Left lung (tissue), 10 donors: Measurements from ENCODE around the gene SLC2A4. TPM values are rescaled to one million over a fixed set of nuclear protein-coding genes. Genes with fewer than 3 reads are reported as not detected.

Experiments
- ATAC-seq: fragments of 200-7000 bp; cut with Tn5 transposase; one replicate; pipeline ENCODE4 v1.9.1; 2020; ENCODE audit warnings: moderate library complexity
- DNase-seq, 4 donors: peaks; one replicate each; pipeline ENCODE4 v3.0.0-alpha.2; 2013 to 2020
- H3K27ac ChIP-seq, 2 donors: fragments of 200-600 bp; sonication (generic) in 1 of 2; one replicate each; pipeline versions ENCODE4 v1.5.0 to v1.8.0; 2020 to 2021
- H3K27me3 ChIP-seq, 2 donors: fragments of 200-600 bp; sonication (generic) in 1 of 2; one replicate each; pipeline versions ENCODE4 v1.5.0 to v1.8.0; 2020 to 2021
- H3K36me3 ChIP-seq, 2 donors: fragments of 200-600 bp; sonication (generic) in 1 of 2; one replicate each; pipeline versions ENCODE4 v1.5.0 to v1.8.0; 2020 to 2021
- H3K4me1 ChIP-seq, 2 donors: fragments of 200-600 bp; one replicate each; pipeline ENCODE4 v1.8.0; 2021
- H3K4me3 ChIP-seq, 2 donors: fragments of 200-600 bp; sonication (generic) in 1 of 2; one replicate each; pipeline versions ENCODE4 v1.5.0 to v1.8.0; 2020 to 2021; ENCODE audit warnings: mild to moderate bottlenecking in 1 of 2
- H3K9me3 ChIP-seq, 2 donors: fragments of 200-600 bp; sonication (generic) in 1 of 2; one replicate each; pipeline versions ENCODE4 v1.5.0 to v1.8.0; 2020 to 2021
- intact Hi-C, 2 donors: fragments of 100-400 bp; cut with DNase I; formaldehyde crosslinking; loops; one replicate each; pipeline versions ENCODE4 v1.11.2 to v1.14.2; 2022
- polyA plus RNA-seq, 6 donors: library from polyadenylated mRNA; unstranded; fragments of 120-200 nt; gene quantifications; one replicate each; pipeline ENCODE4 v1.2.1, GENCODE V29; 2013; ENCODE audit not compliant: insufficient read length in 6 of 6
- total RNA-seq, 2 donors: library from RNA; stranded (reverse); fragmentation: NEBNext Ultra II Directional; extraction: Animal tissue kit (Norgen Biotek cat#: 25700); gene quantifications; one replicate each; pipeline ENCODE4 v1.2.1, GENCODE V29; 2021
- TF ChIP-seq, protein P1 (sequence below), 2 donors: fragments of 200-600 bp; sonication (generic) in 1 of 2; IDR thresholded peaks; one replicate each; pipeline versions ENCODE4 v1.5.0 to v1.8.0; 2021; ENCODE audit warnings: antibody characterized with exemption in 2 of 2
- donor health status: DM: no; HTN: yes; CAD: no.
- donor health status: DM: no; HTN: no; CAD: no.

The SLC2A4 gene
- total and polyA plus RNA-seq, 8 donors, result 0.60 to 1.5 (median 1.1) TPM

DNA sequence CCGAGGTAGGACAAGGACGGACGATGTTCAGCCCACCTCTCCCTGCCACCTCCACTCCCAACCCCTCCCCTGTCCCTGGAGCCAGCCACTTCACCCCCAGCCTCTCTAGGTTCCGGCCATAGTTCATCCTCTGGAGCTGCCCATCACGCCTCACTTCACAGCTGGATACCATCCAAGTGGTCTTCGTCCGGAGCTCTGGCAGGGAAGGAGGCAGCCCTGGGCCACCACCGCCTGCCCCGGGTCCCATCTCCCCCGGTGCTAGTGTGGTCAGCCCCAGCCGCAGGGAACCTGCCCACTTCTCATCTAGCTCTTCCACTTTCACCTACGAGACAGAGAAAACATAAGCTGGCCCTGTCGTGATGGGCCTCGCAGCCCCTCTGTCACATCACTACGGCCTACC lies 39.9 kb downstream of the SLC2A4 start:
- Histone ChIP-seq H3K9me3 (no peaks in the 10 kb centered on the region), H3K36me3 (peaks cover 0 to 97% of the 10 kb centered on the region in 2 donors), H3K27me3 (no peaks in the 10 kb centered on the region), H3K4me3 (no peak overlapping the region), H3K4me1 (no peaks in the 10 kb centered on the region), H3K27ac (no peak overlapping the region)
- intact Hi-C loops, result no loop called here
- ATAC-seq (no peak), DNase-seq (no peak)
- TF ChIP-seq, protein P1, sequence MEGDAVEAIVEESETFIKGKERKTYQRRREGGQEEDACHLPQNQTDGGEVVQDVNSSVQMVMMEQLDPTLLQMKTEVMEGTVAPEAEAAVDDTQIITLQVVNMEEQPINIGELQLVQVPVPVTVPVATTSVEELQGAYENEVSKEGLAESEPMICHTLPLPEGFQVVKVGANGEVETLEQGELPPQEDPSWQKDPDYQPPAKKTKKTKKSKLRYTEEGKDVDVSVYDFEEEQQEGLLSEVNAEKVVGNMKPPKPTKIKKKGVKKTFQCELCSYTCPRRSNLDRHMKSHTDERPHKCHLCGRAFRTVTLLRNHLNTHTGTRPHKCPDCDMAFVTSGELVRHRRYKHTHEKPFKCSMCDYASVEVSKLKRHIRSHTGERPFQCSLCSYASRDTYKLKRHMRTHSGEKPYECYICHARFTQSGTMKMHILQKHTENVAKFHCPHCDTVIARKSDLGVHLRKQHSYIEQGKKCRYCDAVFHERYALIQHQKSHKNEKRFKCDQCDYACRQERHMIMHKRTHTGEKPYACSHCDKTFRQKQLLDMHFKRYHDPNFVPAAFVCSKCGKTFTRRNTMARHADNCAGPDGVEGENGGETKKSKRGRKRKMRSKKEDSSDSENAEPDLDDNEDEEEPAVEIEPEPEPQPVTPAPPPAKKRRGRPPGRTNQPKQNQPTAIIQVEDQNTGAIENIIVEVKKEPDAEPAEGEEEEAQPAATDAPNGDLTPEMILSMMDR (IDR thresholded peaks at IDR 0.05), result no peak

GRCh38 chr17:7322520-7323194 lies 41.1 kb downstream of the SLC2A4 start:
- Histone ChIP-seq H3K4me1 (peaks cover 0 to 1% of the 10 kb centered on the region in 2 donors), H3K27me3 (no peaks in the 10 kb centered on the region), H3K4me3 (no peak overlapping the region), H3K36me3 (peaks cover 0 to 91% of the 10 kb centered on the region in 2 donors), H3K9me3 (no peaks in the 10 kb centered on the region), H3K27ac (no peak overlapping the region)
- no peak for ATAC-seq
- intact Hi-C loops, result no loop called here
- no peak for DNase-seq
- TF ChIP-seq, protein P1 (IDR thresholded peaks at IDR 0.05), result no peak

DNA sequence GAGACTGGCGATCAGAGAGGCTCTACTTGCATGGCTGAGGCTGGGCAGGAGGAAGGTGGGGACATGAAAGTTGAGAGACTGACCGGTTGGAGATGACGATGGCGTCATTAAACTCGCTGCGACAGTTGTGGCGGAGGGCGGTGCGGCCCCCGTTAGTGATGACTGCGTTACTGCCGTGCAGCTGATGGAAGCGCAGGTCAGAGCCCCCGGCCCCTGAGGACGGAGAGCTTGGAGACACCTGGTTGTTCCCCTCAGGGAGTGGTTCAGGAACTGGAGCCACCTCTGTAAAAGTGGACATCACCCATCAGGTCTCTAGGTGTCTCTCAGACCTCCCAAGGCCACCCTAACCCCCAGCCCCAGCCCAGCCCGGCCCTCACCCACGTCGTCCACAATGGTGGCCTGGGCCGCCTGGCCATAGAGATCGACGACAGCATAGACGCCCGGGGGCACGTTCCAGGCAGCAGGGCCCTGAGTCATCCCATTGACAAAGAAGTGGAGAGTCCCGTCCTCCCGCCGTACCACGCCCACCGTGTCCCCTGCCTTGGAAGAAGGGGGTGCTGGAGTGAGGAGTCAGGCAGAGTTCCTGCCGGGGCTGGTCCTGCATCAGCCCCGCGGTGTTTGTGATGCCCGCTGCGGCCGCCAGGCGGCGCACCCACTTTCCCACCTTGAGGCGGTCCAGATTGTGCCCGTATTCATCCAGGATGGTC lies 42.4 kb downstream of the SLC2A4 start:
- TF ChIP-seq, protein P1 (IDR thresholded peaks at IDR 0.05), result peak; percentile 57 to 87
- Histone ChIP-seq H3K4me3 (no peak overlapping the region), H3K9me3 (no peaks in the 10 kb centered on the region), H3K27ac (no peak overlapping the region), H3K27me3 (no peaks in the 10 kb centered on the region), H3K36me3 (peaks cover 0 to 79% of the 10 kb centered on the region in 2 donors), H3K4me1 (peaks cover 0 to 14% of the 10 kb centered on the region in 2 donors)
- DNase-seq, result peak in 2 of 4 donors; percentile 55 to 91
- intact Hi-C loops, result no loop called here
- peak; percentile 26 for ATAC-seq

DNA sequence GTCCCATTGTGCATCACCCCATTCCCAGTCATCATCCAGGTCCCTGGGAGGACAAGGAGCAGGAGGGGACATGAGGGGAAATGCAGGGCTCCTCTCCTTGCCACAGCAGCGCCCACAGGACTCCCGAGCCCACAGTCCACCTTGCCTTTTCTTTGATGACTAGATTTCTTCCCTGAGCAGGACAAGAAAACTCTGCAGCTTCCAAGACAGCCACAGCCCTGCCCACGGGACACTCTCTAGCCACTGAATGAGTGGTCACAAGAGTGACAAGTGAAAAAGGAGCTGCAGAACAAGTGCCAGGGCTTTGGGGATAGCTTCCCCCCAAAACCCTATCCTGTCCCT lies 42.9 kb downstream of the SLC2A4 start:
- DNase-seq (no peak), ATAC-seq (no peak)
- H3K4me3 ChIP-seq, result no peak overlapping the region
- intact Hi-C loops, result no loop called here
- H3K9me3 ChIP-seq, result no peaks in the 10 kb centered on the region
- no peaks in the 10 kb centered on the region for H3K27me3 ChIP-seq
- TF ChIP-seq, protein P1 (IDR thresholded peaks at IDR 0.05), result peak in 1 of 2 donors; percentile 15
- H3K27ac ChIP-seq, result no peak overlapping the region
- H3K36me3 ChIP-seq, result peaks cover 0 to 73% of the 10 kb centered on the region in 2 donors
- H3K4me1 ChIP-seq, result peaks cover 0 to 14% of the 10 kb centered on the region in 2 donors

GRCh38 chr17:7325031-7325528 lies 43.6 kb downstream of the SLC2A4 start:
- no peak for ATAC-seq
- Histone ChIP-seq H3K36me3 (peaks cover 0 to 68% of the 10 kb centered on the region in 2 donors), H3K9me3 (no peaks in the 10 kb centered on the region), H3K4me3 (no peak overlapping the region), H3K4me1 (peaks cover 0 to 14% of the 10 kb centered on the region in 2 donors), H3K27me3 (no peaks in the 10 kb centered on the region), H3K27ac (no peak overlapping the region)
- no peak for DNase-seq
- TF ChIP-seq, protein P1 (IDR thresholded peaks at IDR 0.05), result no peak
- intact Hi-C loops, result no loop called here
